ENCODE results near the gene TMEM238.

The TMEM238 gene

DNA sequence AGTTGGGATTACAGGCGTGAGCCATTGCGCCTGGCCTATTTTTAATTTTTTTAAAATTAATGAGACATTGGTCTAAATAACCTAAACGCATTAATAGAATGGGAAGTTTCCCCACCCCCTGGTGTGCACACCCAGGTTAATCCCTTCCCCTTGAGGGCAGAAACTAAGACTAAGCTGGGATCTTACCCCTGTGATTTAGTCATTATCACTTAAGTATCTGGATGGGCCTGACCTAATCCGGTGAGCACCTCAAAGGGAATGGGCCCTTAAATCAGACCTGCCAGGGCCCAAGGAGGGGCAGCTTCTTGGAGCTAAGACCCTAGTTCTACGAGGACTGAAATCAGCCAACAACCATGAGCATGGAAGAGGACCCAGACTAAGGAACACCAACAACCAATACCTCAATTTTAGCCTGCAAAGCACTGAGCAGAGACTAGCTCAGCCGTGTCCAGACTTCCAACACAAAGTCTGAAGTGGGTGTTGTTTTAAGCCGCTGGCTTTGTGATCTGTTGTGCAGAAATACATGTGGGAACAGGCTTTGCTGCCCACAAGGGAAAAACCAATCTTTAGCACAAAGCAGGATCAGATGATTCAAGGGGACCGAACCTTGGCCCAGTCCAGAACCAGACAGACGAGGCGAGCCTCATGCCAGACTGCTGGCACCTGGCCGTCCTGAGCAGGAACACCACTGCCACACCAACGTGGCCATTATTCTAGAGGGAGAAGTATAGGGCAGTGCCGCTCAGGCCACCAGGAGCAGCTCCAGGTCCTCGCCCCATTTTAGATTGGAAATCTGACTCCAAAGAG is 16.4 kb upstream of the TMEM238 start:
- Histone ChIP-seq H2AFZ (ENCODE audit: low read depth, low read length, severe bottlenecking) (no peak overlapping the region), H3K4me2 (ENCODE audit: low read depth, low read length, poor library complexity, severe bottlenecking) (no peak overlapping the region), H3K79me2 (ENCODE audit: insufficient read depth, low read length) (peaks cover 3% of the 10 kb centered on the region), H3K27ac (ENCODE audit: low read depth, low read length) (0 out of 2 replicates have a peak overlapping the region, but pooled peaks have one; percentile 7), H3K27me3 (ENCODE audit: low read length) (no peaks in the 10 kb centered on the region), H3K9me3 (ENCODE audit: insufficient read depth, low read length) (no peaks in the 10 kb centered on the region), H3K4me3 (ENCODE audit: insufficient read depth, low read length, poor library complexity, severe bottlenecking) (no peak overlapping the region), H3K9ac (ENCODE audit: low read length) (no peak overlapping the region), H3F3A (ENCODE audit: insufficient read depth) (peaks cover 35% of the 10 kb centered on the region), H3K36me3 (ENCODE audit: low read length) (peaks cover 20% of the 10 kb centered on the region), H4K20me1 (ENCODE audit: low read depth, low read length) (peaks cover 12% of the 10 kb centered on the region), H3K9me2 (replicated peaks; ENCODE audit: insufficient read depth, low read length) (no peaks in the 10 kb centered on the region)
- TF ChIP-seq EZH2phosphoT487 (conservative IDR thresholded peaks at IDR 0.05; ENCODE audit: low read length) (no peak), CTCF (IDR thresholded peaks at IDR 0.05; ENCODE audit: insufficient read depth, low read length, poor library complexity, severe bottlenecking) (no peak)

- Histone ChIP-seq H3K9me3 (ENCODE audit: insufficient read depth, low read length) (no peaks in the 10 kb centered on the region), H3K27ac (ENCODE audit: low read depth, low read length) (no peak overlapping the region), H4K20me1 (ENCODE audit: low read depth, low read length) (peaks cover 8% of the 10 kb centered on the region), H3K36me3 (ENCODE audit: low read length) (peaks cover 10% of the 10 kb centered on the region; the same call in 1 of the 2 replicates), H3K4me3 (ENCODE audit: insufficient read depth, low read length, poor library complexity, severe bottlenecking) (no peak overlapping the region), H3K9ac (ENCODE audit: low read length) (no peak overlapping the region), H2AFZ (ENCODE audit: low read depth, low read length, severe bottlenecking) (no peak overlapping the region), H3K9me2 (replicated peaks; ENCODE audit: insufficient read depth, low read length) (no peaks in the 10 kb centered on the region), H3K27me3 (ENCODE audit: low read length) (no peaks in the 10 kb centered on the region), H3K4me2 (ENCODE audit: low read depth, low read length, poor library complexity, severe bottlenecking) (no peak overlapping the region), H3F3A (ENCODE audit: insufficient read depth) (peaks cover 34% of the 10 kb centered on the region), H3K79me2 (ENCODE audit: insufficient read depth, low read length) (no peaks in the 10 kb centered on the region)
- TF ChIP-seq EZH2phosphoT487 (conservative IDR thresholded peaks at IDR 0.05; ENCODE audit: low read length) (no peak), CTCF (IDR thresholded peaks at IDR 0.05; ENCODE audit: insufficient read depth, low read length, poor library complexity, severe bottlenecking) (no peak)
Measured at GRCh38 chr19:55398200-55398925, 14.3 kb upstream of the TMEM238 start.

- H3K4me2 ChIP-seq (ENCODE audit: low read depth, low read length, poor library complexity, severe bottlenecking): no peak overlapping the region
- no peaks in the 10 kb centered on the region for H3K9me2 ChIP-seq (replicated peaks; ENCODE audit: insufficient read depth, low read length)
- peaks cover 9% of the 10 kb centered on the region; the same call in 1 of the 2 replicates for H3K36me3 ChIP-seq (ENCODE audit: low read length)
- no peak overlapping the region for H3K4me3 ChIP-seq (ENCODE audit: insufficient read depth, low read length, poor library complexity, severe bottlenecking)
- no peaks in the 10 kb centered on the region for H3K79me2 ChIP-seq (ENCODE audit: insufficient read depth, low read length)
- no peak overlapping the region for H2AFZ ChIP-seq (ENCODE audit: low read depth, low read length, severe bottlenecking)
- peaks cover 30% of the 10 kb centered on the region for H3F3A ChIP-seq (ENCODE audit: insufficient read depth)
- TF ChIP-seq EZH2phosphoT487 (conservative IDR thresholded peaks at IDR 0.05; ENCODE audit: low read length) (no peak), CTCF (IDR thresholded peaks at IDR 0.05; ENCODE audit: insufficient read depth, low read length, poor library complexity, severe bottlenecking) (no peak)
- H4K20me1 ChIP-seq (ENCODE audit: low read depth, low read length): peaks cover 9% of the 10 kb centered on the region; the same call in 1 of the 2 replicates
- H3K9me3 ChIP-seq (ENCODE audit: insufficient read depth, low read length): no peaks in the 10 kb centered on the region
- H3K27me3 ChIP-seq (ENCODE audit: low read length): no peaks in the 10 kb centered on the region
- no peak overlapping the region for H3K27ac ChIP-seq (ENCODE audit: low read depth, low read length)
- H3K9ac ChIP-seq (ENCODE audit: low read length): no peak overlapping the region
Measured at GRCh38 chr19:55392820-55393761, 9.0 kb upstream of the TMEM238 start.

Measured in SU-DHL-6 (cell line).